ENCODE results near the gene TTLL10. TPM values are rescaled to one million over a fixed set of nuclear protein-coding genes. Genes with fewer than 3 reads are reported as not detected.

The TTLL10 gene
- total RNA-seq, 3 donors from 2014 or later (not counting 1 experiment from before 2014, with no cell fraction given) = 0.23 to 1.7 (median 1.7) TPM

- Mint-ChIP-seq H3K4me1 (peaks cover 0 to 11% of the 10 kb centered on the region in 2 donors), H3K27me3 (ENCODE audit: low read depth in 2 of 2) (no peaks in the 10 kb centered on the region), H3K27ac (peak overlapping the region in 1 of 2 donors; percentile 40), H3K36me3 (no peaks in the 10 kb centered on the region), H3K4me3 (no peak overlapping the region), H3K9me3 (no peaks in the 10 kb centered on the region)
- 77% methylated on average over 25 of the region's 25 CpGs for WGBS (ENCODE audit: insufficient coverage)
- DNase-seq (no peak), ATAC-seq (no peak)
- Histone ChIP-seq H3K36me3 (ENCODE audit: control insufficient read depth, insufficient read depth, low read length) (no peaks in the 10 kb centered on the region), H3K4me3 (ENCODE audit: low read length) (no peak overlapping the region), H3K27ac (ENCODE audit: low read length) (no peak overlapping the region), H3K27me3 (ENCODE audit: control insufficient read depth, insufficient read depth, low read length) (peaks cover 13% of the 10 kb centered on the region), H3K4me1 (ENCODE audit: control insufficient read depth, insufficient read depth, low read length) (peaks cover 19% of the 10 kb centered on the region), H3K9me3 (ENCODE audit: control insufficient read depth, insufficient read depth, low read length) (no peaks in the 10 kb centered on the region)
- intact Hi-C loops (cut with micrococcal nuclease) = no loop called here
- no peak for TF ChIP-seq CTCF (IDR thresholded peaks at IDR 0.05)
These were observed 73.7 kb downstream of the TTLL10 start for GRCh38 chr1:1247341-1247913.

Other genes with a start within 250 kb of the TTLL10 start
- gene SAMD11, start 250.0 kb upstream of the TTLL10 start, total RNA-seq = not detected
- 10 to 100 TPM; 61.4 to 66.0 (median 61.8) TPM for gene NOC2L, start 214.6 kb upstream of the TTLL10 start, total RNA-seq
- gene KLHL17, start 213.3 kb upstream of the TTLL10 start, total RNA-seq = 10 to 100 TPM; 17.8 to 33.5 (median 22.4) TPM
- 1 to 10 TPM; 1.3 to 1.9 (median 1.3) TPM for gene PLEKHN1, start 207.4 kb upstream of the TTLL10 start, total RNA-seq
- gene PERM1, start 191.8 kb upstream of the TTLL10 start, total RNA-seq = not detected
- gene HES4, start 173.8 kb upstream of the TTLL10 start, total RNA-seq = 10 to 100 TPM; 15.4 to 35.5 (median 28.9) TPM
- gene ISG15, start 160.4 kb upstream of the TTLL10 start, total RNA-seq = 10 to 100 TPM; 17.0 to 56.9 (median 50.2) TPM
- 1 to 10 TPM; 4.1 to 5.0 (median 4.6) TPM for gene AGRN, start 153.8 kb upstream of the TTLL10 start, total RNA-seq
- not detected for gene RNF223, start 99.6 kb upstream of the TTLL10 start, total RNA-seq
- 10 to 100 TPM; 19.6 to 25.1 (median 21.5) TPM for gene C1orf159, start 57.8 kb upstream of the TTLL10 start, total RNA-seq
- 10 to 100 TPM; 40.3 to 81.9 (median 54.7) TPM for gene TNFRSF18, start 32.7 kb downstream of the TTLL10 start, total RNA-seq
- gene TNFRSF4, start 40.3 kb downstream of the TTLL10 start, total RNA-seq = 10 to 100 TPM; 14.3 to 26.5 (median 15.7) TPM
- 100 to 1,000 TPM; 176 to 211 (median 184) TPM for gene SDF4, start 58.1 kb downstream of the TTLL10 start, total RNA-seq
- gene B3GALT6, start 58.4 kb downstream of the TTLL10 start, total RNA-seq = 10 to 100 TPM; 13.7 to 16.5 (median 16.3) TPM
- gene C1QTNF12, start 72.8 kb downstream of the TTLL10 start, total RNA-seq = 1 to 10 TPM; 2.6 to 4.1 (median 4.1) TPM
- gene UBE2J2, start 100.0 kb downstream of the TTLL10 start, total RNA-seq = 10 to 100 TPM; 66.0 to 84.2 (median 78.1) TPM
- gene SCNN1D, start 106.6 kb downstream of the TTLL10 start, total RNA-seq = 10 to 100 TPM in 1 of 3 donors, 1 to 10 TPM in 2; 6.9 to 13.1 (median 9.4) TPM
- gene ACAP3, start 134.1 kb downstream of the TTLL10 start, total RNA-seq = 10 to 100 TPM; 56.1 to 59.7 (median 59.0) TPM
- gene PUSL1, start 134.7 kb downstream of the TTLL10 start, total RNA-seq = 10 to 100 TPM; 11.1 to 13.0 (median 12.9) TPM
- gene INTS11, start 150.8 kb downstream of the TTLL10 start, total RNA-seq = 100 to 1,000 TPM; 150 to 189 (median 181) TPM
- gene CPTP, start 150.9 kb downstream of the TTLL10 start, total RNA-seq = 10 to 100 TPM in 2 of 3 donors, 1 to 10 TPM in 1; 8.0 to 14.6 (median 12.3) TPM
- 1 to 10 TPM in 2 of 3 donors, under 1 TPM in 1; 0.66 to 1.4 (median 1.3) TPM for gene TAS1R3, start 157.4 kb downstream of the TTLL10 start, total RNA-seq
- gene DVL1, start 175.5 kb downstream of the TTLL10 start, total RNA-seq = 10 to 100 TPM; 33.8 to 41.9 (median 35.6) TPM
- gene MXRA8, start 184.7 kb downstream of the TTLL10 start, total RNA-seq = under 1 TPM in 1 of 3 donors, not detected in 2; 0.26 TPM
- gene AURKAIP1, start 201.3 kb downstream of the TTLL10 start, total RNA-seq = 10 to 100 TPM; 60.0 to 76.3 (median 64.6) TPM
- 100 to 1,000 TPM; 253 to 281 (median 274) TPM for gene CCNL2, start 225.5 kb downstream of the TTLL10 start, total RNA-seq
- 100 to 1,000 TPM in 1 of 3 donors, 10 to 100 TPM in 2; 90.9 to 111 (median 92.7) TPM for gene MRPL20, start 233.4 kb downstream of the TTLL10 start, total RNA-seq
- gene ANKRD65, start 247.4 kb downstream of the TTLL10 start, total RNA-seq = not detected

Measured in natural killer cell (primary cell).